NT2/D1 (cell line): ENCODE data around the gene RALGPS1.

Experiments used
- DNase-seq: peaks from one replicate; pipeline ENCODE4 v3.0.0-alpha.2; 2011; ENCODE audit warnings: low read depth, low spot score
- H3K27me3 ChIP-seq: 2 replicates; pipeline ENCODE4 v1.6.0; 2011; ENCODE audit warnings: mild to moderate bottlenecking; ENCODE audit not compliant: insufficient read length, insufficient read depth
- H3K36me3 ChIP-seq: 2 replicates; pipeline ENCODE4 v1.6.1; 2011; ENCODE audit warnings: mild to moderate bottlenecking, low read length, mixed read lengths; ENCODE audit not compliant: insufficient read depth, insufficient read length
- H3K4me1 ChIP-seq: 2 replicates; pipeline ENCODE4 v1.5.1; 2011; ENCODE audit not compliant: insufficient read depth, insufficient read length
- H3K4me3 ChIP-seq: 2 replicates; pipeline ENCODE4 v1.5.1; 2011; ENCODE audit warnings: low read depth; ENCODE audit not compliant: insufficient read length
- H3K9ac ChIP-seq: 2 replicates; pipeline ENCODE4 v1.6.0; 2011; ENCODE audit warnings: low read depth; ENCODE audit not compliant: insufficient read length
- H3K9me3 ChIP-seq: 2 replicates; pipeline ENCODE4 v1.5.1; 2011; ENCODE audit warnings: mild to moderate bottlenecking, low read length; ENCODE audit not compliant: insufficient read depth
- SUZ12 ChIP-seq: IDR thresholded peaks from 2 replicates; pipeline ENCODE4 v1.6.1; 2011; ENCODE audit not compliant: insufficient read length, insufficient read depth; ENCODE audit errors: extremely low read depth
- YY1 ChIP-seq: IDR thresholded peaks from 2 replicates; pipeline ENCODE4 v1.6.1; 2011; ENCODE audit not compliant: insufficient read length, insufficient read depth
- ZNF274 ChIP-seq: IDR thresholded peaks from 2 replicates; pipeline ENCODE4 v1.6.1; 2011; ENCODE audit warnings: mild to moderate bottlenecking, low read depth, low read length

The RALGPS1 gene

GRCh38 chr9:127215268-127216209, 301.0 kb downstream of the RALGPS1 start:
- no peak for DNase-seq
- TF ChIP-seq YY1 (no peak), ZNF274 (no peak), SUZ12 (no peak)
- Histone ChIP-seq H3K27me3 (no peaks in the 10 kb centered on the region), H3K36me3 (no peaks in the 10 kb centered on the region), H3K9ac (no peak overlapping the region), H3K9me3 (no peaks in the 10 kb centered on the region), H3K4me3 (no peak overlapping the region), H3K4me1 (peaks cover 9% of the 10 kb centered on the region)

DNA sequence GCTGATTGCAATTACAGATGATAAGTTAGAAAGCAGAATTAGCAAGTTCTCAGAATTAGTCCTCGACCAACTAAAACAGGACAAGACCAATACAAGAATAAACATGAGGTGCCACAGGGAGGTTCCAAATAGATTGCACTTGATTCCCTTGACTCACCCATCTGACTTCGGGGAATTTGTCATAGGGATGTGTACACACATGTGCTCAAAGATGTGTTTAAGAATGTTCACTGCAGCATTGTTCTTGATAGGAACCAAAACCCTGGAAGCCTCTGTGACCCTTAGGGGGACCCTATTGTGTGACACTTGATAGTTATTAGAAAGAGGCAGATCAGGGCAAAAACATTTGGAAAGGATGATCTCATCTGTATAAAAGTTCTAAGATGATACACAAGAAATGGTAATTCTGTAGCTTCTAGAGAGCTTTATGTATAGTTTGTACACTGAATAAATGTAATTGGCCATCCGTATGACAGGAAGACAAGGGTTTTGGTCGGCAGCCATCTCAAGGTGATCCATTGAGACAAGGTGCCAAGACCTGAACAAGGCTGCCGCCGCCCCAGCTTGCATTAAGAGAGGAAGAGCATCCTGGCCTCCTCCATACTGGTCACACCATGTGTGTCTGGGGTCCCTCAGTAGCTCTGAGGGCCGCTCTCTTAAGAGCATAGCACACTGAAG, 301.8 kb downstream of the RALGPS1 start:
- Histone ChIP-seq H3K36me3 (no peaks in the 10 kb centered on the region), H3K4me3 (no peak overlapping the region), H3K9ac (no peak overlapping the region), H3K27me3 (peaks cover 4% of the 10 kb centered on the region), H3K4me1 (peaks cover 2% of the 10 kb centered on the region), H3K9me3 (no peaks in the 10 kb centered on the region)
- no peak for DNase-seq
- TF ChIP-seq ZNF274, result no peak
- TF ChIP-seq SUZ12, result no peak
- no peak for TF ChIP-seq YY1

- TF ChIP-seq YY1 (no peak), ZNF274 (no peak), SUZ12 (no peak)
- Histone ChIP-seq H3K9ac (no peak overlapping the region), H3K4me3 (no peak overlapping the region), H3K27me3 (peaks cover 7% of the 10 kb centered on the region), H3K9me3 (no peaks in the 10 kb centered on the region), H3K36me3 (no peaks in the 10 kb centered on the region), H3K4me1 (no peaks in the 10 kb centered on the region)
- no peak for DNase-seq
Observed at GRCh38 chr9:127216888-127217217, 302.3 kb downstream of the RALGPS1 start.

GRCh38 chr9:127218818-127219217, 304.2 kb downstream of the RALGPS1 start:
- H3K9me3 ChIP-seq, result no peaks in the 10 kb centered on the region
- H3K27me3 ChIP-seq, result peaks cover 21% of the 10 kb centered on the region
- DNase-seq, result no peak
- H3K36me3 ChIP-seq, result no peaks in the 10 kb centered on the region
- H3K9ac ChIP-seq, result no peak overlapping the region
- no peak overlapping the region for H3K4me3 ChIP-seq
- H3K4me1 ChIP-seq, result peaks cover 3% of the 10 kb centered on the region
- TF ChIP-seq ZNF274 (no peak), YY1 (no peak), SUZ12 (no peak)

DNA sequence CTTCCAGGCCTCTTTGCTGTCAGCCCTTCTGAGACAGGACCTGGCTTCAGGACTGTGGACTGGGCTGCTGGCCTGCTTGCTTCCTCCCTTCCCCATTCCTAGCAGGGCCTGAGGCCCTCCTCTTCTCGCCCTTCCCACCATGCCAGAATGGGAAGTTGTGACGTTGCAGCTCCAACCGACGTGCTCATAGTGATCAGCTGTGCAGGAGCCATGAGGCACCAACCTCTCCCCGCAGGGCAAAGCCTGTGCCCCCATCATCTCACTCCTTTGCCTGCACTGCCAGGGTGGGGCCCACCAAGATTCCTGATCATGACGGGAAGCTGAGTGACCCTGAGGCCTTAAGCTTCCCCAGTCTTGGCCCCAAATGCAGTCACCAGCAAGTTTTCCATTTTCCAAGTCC, 304.9 kb downstream of the RALGPS1 start:
- no peak for TF ChIP-seq ZNF274
- H3K4me1 ChIP-seq, result peaks cover 4% of the 10 kb centered on the region

GRCh38 chr9:127221695-127222094, 307.1 kb downstream of the RALGPS1 start:
- Histone ChIP-seq H3K9me3 (no peaks in the 10 kb centered on the region), H3K9ac (no peak overlapping the region), H3K36me3 (peaks cover 1% of the 10 kb centered on the region), H3K4me1 (peaks cover 9% of the 10 kb centered on the region), H3K4me3 (no peak overlapping the region), H3K27me3 (peaks cover 36% of the 10 kb centered on the region)
- no peak for DNase-seq
- TF ChIP-seq SUZ12 (no peak), ZNF274 (no peak), YY1 (no peak)

More for the DNA sequence above, 304.9 kb downstream of the RALGPS1 start:
- no peak for DNase-seq
- H3K36me3 ChIP-seq, result no peaks in the 10 kb centered on the region
- H3K9me3 ChIP-seq, result no peaks in the 10 kb centered on the region
- no peak overlapping the region for H3K4me3 ChIP-seq
- no peak overlapping the region for H3K9ac ChIP-seq
- peaks cover 21% of the 10 kb centered on the region for H3K27me3 ChIP-seq

DNA sequence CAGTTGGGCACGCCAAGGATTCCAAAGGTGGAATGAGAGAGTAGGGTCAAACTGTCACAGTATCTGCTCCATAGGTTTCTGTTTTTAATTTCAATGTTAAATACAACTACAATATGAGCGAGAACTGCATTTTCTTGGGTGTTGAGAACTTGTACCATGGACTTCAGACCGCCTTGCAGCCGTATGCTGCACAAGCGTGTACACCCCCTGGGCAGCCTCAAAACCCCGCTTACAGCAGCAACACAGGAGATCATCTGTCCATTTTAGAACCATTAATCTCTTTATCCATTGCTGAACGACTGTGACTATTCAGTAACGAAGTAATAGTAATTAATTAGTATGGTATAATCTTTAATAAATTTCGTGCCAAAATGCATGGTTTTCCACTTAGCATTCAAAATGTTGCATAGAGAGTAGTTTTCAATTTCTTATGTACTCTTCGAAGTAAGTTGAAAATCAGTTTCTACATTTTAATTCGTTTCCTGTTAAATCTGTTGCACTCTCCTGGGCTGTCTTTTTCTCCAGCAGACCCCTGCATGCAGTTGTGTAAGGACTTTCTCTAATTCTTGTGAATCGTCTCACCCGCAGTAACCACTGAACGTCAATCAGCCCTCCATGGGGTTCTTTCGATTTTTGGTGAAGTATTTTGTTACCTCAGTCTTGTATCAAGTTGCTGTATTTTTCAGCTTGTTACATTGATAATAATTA, 308.0 kb downstream of the RALGPS1 start:
- Histone ChIP-seq H3K36me3 (peaks cover 3% of the 10 kb centered on the region), H3K9ac (no peak overlapping the region), H3K4me3 (no peak overlapping the region), H3K27me3 (peaks cover 41% of the 10 kb centered on the region), H3K9me3 (no peaks in the 10 kb centered on the region), H3K4me1 (peaks cover 9% of the 10 kb centered on the region)
- no peak for DNase-seq
- TF ChIP-seq SUZ12 (no peak), ZNF274 (no peak), YY1 (no peak)
